DND-41 (cell line): Measurements from ENCODE around the gene NRXN3.

Source experiments
- ATAC-seq: fragments of 200-7000 bp; cut with Tn5 transposase; 3 replicates; pipeline ENCODE4 v1.9.1; 2021; ENCODE audit warnings: low read depth; ENCODE audit not compliant: insufficient read depth
- DNase-seq: peaks from one replicate; pipeline ENCODE4 v3.0.0-alpha.2; 2020
- H2AFZ ChIP-seq: 2 replicates; pipeline ENCODE4 v1.6.0; 2012; ENCODE audit warnings: low read depth, low read length
- H3K27ac ChIP-seq: 2 replicates; pipeline ENCODE4 v1.5.1; 2012; ENCODE audit warnings: low read length, inconsistent platforms
- H3K27me3 ChIP-seq: fragments of 200-600 bp; sonication (generic); 2 replicates; pipeline ENCODE4 v1.6.0; 2012; ENCODE audit warnings: low read length, mild to moderate bottlenecking, inconsistent platforms; ENCODE audit not compliant: insufficient read depth, poor library complexity
- H3K36me3 ChIP-seq: 2 replicates; pipeline ENCODE4 v1.5.1; 2012; ENCODE audit warnings: low read length, inconsistent platforms; ENCODE audit not compliant: insufficient read depth
- H3K4me1 ChIP-seq: 2 replicates; pipeline ENCODE4 v1.5.1; 2012; ENCODE audit warnings: mild to moderate bottlenecking, low read length; ENCODE audit not compliant: insufficient read depth
- H3K4me2 ChIP-seq: 2 replicates; pipeline ENCODE4 v1.6.0; 2012; ENCODE audit warnings: mild to moderate bottlenecking, moderate library complexity, low read length, inconsistent platforms; ENCODE audit not compliant: insufficient read depth
- H3K4me3 ChIP-seq, 2 experiments: fragments of 200-600 bp in 1 of 2; shearing (Covaris generic) in 1 of 2; 2 replicates each; pipeline ENCODE4 v1.5.1; 2012 to 2016; ENCODE audit warnings: inconsistent platforms in 2 of 2, low read length in 2 of 2, mild to moderate bottlenecking in 2 of 2, low read depth in 1 of 2, moderate library complexity in 1 of 2
- H3K79me2 ChIP-seq: 2 replicates; pipeline ENCODE4 v1.6.0; 2012; ENCODE audit warnings: low read length, inconsistent platforms; ENCODE audit not compliant: insufficient read depth
- H3K9ac ChIP-seq: 2 replicates; pipeline ENCODE4 v1.6.0; 2012; ENCODE audit warnings: low read depth, mild to moderate bottlenecking, inconsistent platforms, low read length, moderate library complexity
- H3K9me3 ChIP-seq: 2 replicates; pipeline ENCODE4 v1.5.1; 2012; ENCODE audit warnings: low read length, moderate library complexity, mild to moderate bottlenecking, inconsistent platforms; ENCODE audit not compliant: insufficient read depth, severe bottlenecking
- H4K20me1 ChIP-seq: 2 replicates; pipeline ENCODE4 v1.6.0; 2012; ENCODE audit warnings: low read length; ENCODE audit not compliant: insufficient read depth
- EZH2 ChIP-seq: IDR thresholded peaks from 3 replicates; pipeline ENCODE4 v1.6.1; 2012; ENCODE audit warnings: borderline replicate concordance, low read depth, mild to moderate bottlenecking, moderate library complexity, low read length, inconsistent platforms; ENCODE audit not compliant: severe bottlenecking
- TF ChIP-seq, protein P1 (sequence below): IDR thresholded peaks from 2 replicates; pipeline ENCODE4 v1.5.1; 2012; ENCODE audit warnings: borderline replicate concordance, low read length, moderate library complexity, mild to moderate bottlenecking; ENCODE audit not compliant: poor library complexity, severe bottlenecking; ENCODE audit errors: extremely low read depth

The NRXN3 gene

GRCh38 chr14:79337761-79338160 lies 1167.6 kb downstream of the NRXN3 start:
- no peak for DNase-seq
- H2AFZ ChIP-seq: no peak overlapping the region
- H3K79me2 ChIP-seq: no peaks in the 10 kb centered on the region

DNA sequence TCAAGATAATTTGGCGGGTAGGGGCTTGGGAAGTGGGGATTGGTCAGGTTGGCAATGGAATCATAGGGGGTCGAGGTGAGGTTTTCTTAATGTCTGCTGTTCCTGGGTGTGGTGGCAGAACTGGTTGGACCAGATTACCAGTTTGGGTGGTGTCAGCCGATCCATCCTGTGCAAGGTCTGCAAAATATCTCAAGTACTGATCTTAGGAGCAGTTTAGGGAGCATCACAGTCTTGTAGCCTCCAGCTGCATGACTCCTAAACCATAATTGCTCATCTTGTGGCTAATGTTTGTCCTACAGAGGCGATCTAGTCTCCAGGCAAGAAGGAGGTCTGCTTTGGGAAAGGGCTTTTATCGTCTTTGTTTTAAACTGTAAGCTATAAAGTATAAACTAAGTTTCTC lies 1172.8 kb downstream of the NRXN3 start:
- Histone ChIP-seq H2AFZ (no peak overlapping the region), H3K9me3 (no peaks in the 10 kb centered on the region), H3K9ac (no peak overlapping the region), H3K4me2 (no peak overlapping the region), H3K79me2 (no peaks in the 10 kb centered on the region), H3K27me3 (no peaks in the 10 kb centered on the region), H3K27ac (no peak overlapping the region), H3K4me3 (no peak overlapping the region), H4K20me1 (no peaks in the 10 kb centered on the region), H3K4me1 (no peaks in the 10 kb centered on the region), H3K36me3 (no peaks in the 10 kb centered on the region)
- TF ChIP-seq, protein P1, sequence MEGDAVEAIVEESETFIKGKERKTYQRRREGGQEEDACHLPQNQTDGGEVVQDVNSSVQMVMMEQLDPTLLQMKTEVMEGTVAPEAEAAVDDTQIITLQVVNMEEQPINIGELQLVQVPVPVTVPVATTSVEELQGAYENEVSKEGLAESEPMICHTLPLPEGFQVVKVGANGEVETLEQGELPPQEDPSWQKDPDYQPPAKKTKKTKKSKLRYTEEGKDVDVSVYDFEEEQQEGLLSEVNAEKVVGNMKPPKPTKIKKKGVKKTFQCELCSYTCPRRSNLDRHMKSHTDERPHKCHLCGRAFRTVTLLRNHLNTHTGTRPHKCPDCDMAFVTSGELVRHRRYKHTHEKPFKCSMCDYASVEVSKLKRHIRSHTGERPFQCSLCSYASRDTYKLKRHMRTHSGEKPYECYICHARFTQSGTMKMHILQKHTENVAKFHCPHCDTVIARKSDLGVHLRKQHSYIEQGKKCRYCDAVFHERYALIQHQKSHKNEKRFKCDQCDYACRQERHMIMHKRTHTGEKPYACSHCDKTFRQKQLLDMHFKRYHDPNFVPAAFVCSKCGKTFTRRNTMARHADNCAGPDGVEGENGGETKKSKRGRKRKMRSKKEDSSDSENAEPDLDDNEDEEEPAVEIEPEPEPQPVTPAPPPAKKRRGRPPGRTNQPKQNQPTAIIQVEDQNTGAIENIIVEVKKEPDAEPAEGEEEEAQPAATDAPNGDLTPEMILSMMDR: no peak
- TF ChIP-seq EZH2: no peak
- ATAC-seq (no peak), DNase-seq (no peak)

More at GRCh38 chr14:79337761-79338160, 1167.6 kb downstream of the NRXN3 start:
- Histone ChIP-seq H4K20me1 (no peaks in the 10 kb centered on the region), H3K36me3 (no peaks in the 10 kb centered on the region), H3K4me1 (no peaks in the 10 kb centered on the region), H3K9ac (no peak overlapping the region), H3K27ac (no peak overlapping the region), H3K27me3 (no peaks in the 10 kb centered on the region), H3K9me3 (no peaks in the 10 kb centered on the region), H3K4me3 (no peak overlapping the region), H3K4me2 (no peak overlapping the region)
- TF ChIP-seq, protein P1: no peak
- TF ChIP-seq EZH2: no peak
- no peak for ATAC-seq

- TF ChIP-seq, protein P1: no peak
- no peak for TF ChIP-seq EZH2
- Histone ChIP-seq H3K27ac (no peak overlapping the region), H3K36me3 (no peaks in the 10 kb centered on the region), H3K79me2 (no peaks in the 10 kb centered on the region), H2AFZ (no peak overlapping the region), H3K9ac (no peak overlapping the region), H3K4me1 (no peaks in the 10 kb centered on the region), H3K4me3 (no peak overlapping the region), H3K4me2 (no peak overlapping the region), H3K27me3 (no peaks in the 10 kb centered on the region), H3K9me3 (no peaks in the 10 kb centered on the region), H4K20me1 (no peaks in the 10 kb centered on the region)
- DNase-seq: no peak
- no peak for ATAC-seq
Observed at GRCh38 chr14:79351011-79351410, 1180.8 kb downstream of the NRXN3 start.
